Left lung (tissue), 10 donors: ENCODE results near the gene TMEM117. TPM values are rescaled to one million over a fixed set of nuclear protein-coding genes. Genes with fewer than 3 reads are reported as not detected.

ENCODE experiments used
- ATAC-seq: fragments of 200-7000 bp; cut with Tn5 transposase; one replicate; pipeline ENCODE4 v1.9.1; 2020; ENCODE audit warnings: moderate library complexity
- DNase-seq, 4 donors: peaks; one replicate each; pipeline ENCODE4 v3.0.0-alpha.2; 2013 to 2020
- H3K27ac ChIP-seq, 2 donors: fragments of 200-600 bp; sonication (generic) in 1 of 2; one replicate each; pipeline versions ENCODE4 v1.5.0 to v1.8.0; 2020 to 2021
- H3K27me3 ChIP-seq, 2 donors: fragments of 200-600 bp; sonication (generic) in 1 of 2; one replicate each; pipeline versions ENCODE4 v1.5.0 to v1.8.0; 2020 to 2021
- H3K36me3 ChIP-seq, 2 donors: fragments of 200-600 bp; sonication (generic) in 1 of 2; one replicate each; pipeline versions ENCODE4 v1.5.0 to v1.8.0; 2020 to 2021
- H3K4me1 ChIP-seq, 2 donors: fragments of 200-600 bp; one replicate each; pipeline ENCODE4 v1.8.0; 2021
- H3K4me3 ChIP-seq, 2 donors: fragments of 200-600 bp; sonication (generic) in 1 of 2; one replicate each; pipeline versions ENCODE4 v1.5.0 to v1.8.0; 2020 to 2021; ENCODE audit warnings: mild to moderate bottlenecking in 1 of 2
- H3K9me3 ChIP-seq, 2 donors: fragments of 200-600 bp; sonication (generic) in 1 of 2; one replicate each; pipeline versions ENCODE4 v1.5.0 to v1.8.0; 2020 to 2021
- intact Hi-C, 2 donors: fragments of 100-400 bp; cut with DNase I; formaldehyde crosslinking; loops; one replicate each; pipeline versions ENCODE4 v1.11.2 to v1.14.2; 2022
- polyA plus RNA-seq, 6 donors: library from polyadenylated mRNA; unstranded; fragments of 120-200 nt; gene quantifications; one replicate each; pipeline ENCODE4 v1.2.1, GENCODE V29; 2013; ENCODE audit not compliant: insufficient read length in 6 of 6
- total RNA-seq, 2 donors: library from RNA; stranded (reverse); fragmentation: NEBNext Ultra II Directional; extraction: Animal tissue kit (Norgen Biotek cat#: 25700); gene quantifications; one replicate each; pipeline ENCODE4 v1.2.1, GENCODE V29; 2021
- TF ChIP-seq, protein P1 (sequence below), 2 donors: fragments of 200-600 bp; sonication (generic) in 1 of 2; IDR thresholded peaks; one replicate each; pipeline versions ENCODE4 v1.5.0 to v1.8.0; 2021; ENCODE audit warnings: antibody characterized with exemption in 2 of 2
- donor health status: DM: no; HTN: yes; CAD: no.
- donor health status: DM: no; HTN: no; CAD: no.

The TMEM117 gene
- total and polyA plus RNA-seq, 8 donors: 3.9 to 7.9 (median 6.7) TPM

DNA sequence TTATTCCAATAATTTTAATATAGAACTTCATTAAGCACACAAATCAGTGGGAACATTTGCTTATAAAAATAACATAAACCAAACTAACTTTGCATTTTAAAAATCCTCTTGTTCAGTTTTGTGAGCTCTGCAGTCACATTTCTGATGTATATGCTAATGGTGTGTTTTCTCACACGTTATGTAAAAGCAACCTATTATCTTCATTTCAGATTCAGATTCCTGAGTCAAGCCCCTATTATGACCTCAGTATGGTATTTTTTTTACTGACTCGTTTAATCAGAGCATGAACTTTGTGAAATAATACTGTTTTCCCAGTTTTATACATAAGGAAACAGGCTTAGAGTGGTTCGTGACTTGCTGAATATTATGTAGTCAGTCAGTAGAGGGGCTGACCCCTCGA, 394.0 kb downstream of the TMEM117 start:
- no peak overlapping the region for H3K27ac ChIP-seq
- no peak for ATAC-seq
- no peaks in the 10 kb centered on the region for H3K36me3 ChIP-seq

DNA sequence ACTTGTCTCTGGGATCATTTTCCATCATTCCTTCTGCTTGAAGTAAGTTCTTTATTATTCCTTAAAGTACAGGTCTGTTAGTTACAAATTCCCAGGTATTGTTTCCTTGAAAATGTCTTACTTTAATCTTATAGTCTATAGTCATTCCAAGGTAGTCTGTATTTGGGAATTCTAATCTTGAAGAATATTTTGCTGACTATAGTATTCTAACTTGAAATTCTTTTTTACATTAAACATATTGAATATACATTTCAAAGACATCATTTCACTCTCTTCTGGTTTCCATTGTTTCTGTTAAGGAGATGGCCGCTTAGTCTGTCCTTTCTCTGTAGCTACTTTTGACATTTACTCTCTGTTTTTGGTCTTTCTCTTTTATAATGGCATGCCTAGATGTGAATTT, 399.8 kb downstream of the TMEM117 start:
- no peaks in the 10 kb centered on the region for H3K36me3 ChIP-seq
- ATAC-seq: no peak

More for the DNA sequence above, 394.0 kb downstream of the TMEM117 start:
- Histone ChIP-seq H3K4me1 (no peaks in the 10 kb centered on the region), H3K4me3 (no peak overlapping the region), H3K27me3 (no peaks in the 10 kb centered on the region), H3K9me3 (no peaks in the 10 kb centered on the region)
- DNase-seq: no peak
- intact Hi-C loops: no loop called here
- TF ChIP-seq, protein P1, sequence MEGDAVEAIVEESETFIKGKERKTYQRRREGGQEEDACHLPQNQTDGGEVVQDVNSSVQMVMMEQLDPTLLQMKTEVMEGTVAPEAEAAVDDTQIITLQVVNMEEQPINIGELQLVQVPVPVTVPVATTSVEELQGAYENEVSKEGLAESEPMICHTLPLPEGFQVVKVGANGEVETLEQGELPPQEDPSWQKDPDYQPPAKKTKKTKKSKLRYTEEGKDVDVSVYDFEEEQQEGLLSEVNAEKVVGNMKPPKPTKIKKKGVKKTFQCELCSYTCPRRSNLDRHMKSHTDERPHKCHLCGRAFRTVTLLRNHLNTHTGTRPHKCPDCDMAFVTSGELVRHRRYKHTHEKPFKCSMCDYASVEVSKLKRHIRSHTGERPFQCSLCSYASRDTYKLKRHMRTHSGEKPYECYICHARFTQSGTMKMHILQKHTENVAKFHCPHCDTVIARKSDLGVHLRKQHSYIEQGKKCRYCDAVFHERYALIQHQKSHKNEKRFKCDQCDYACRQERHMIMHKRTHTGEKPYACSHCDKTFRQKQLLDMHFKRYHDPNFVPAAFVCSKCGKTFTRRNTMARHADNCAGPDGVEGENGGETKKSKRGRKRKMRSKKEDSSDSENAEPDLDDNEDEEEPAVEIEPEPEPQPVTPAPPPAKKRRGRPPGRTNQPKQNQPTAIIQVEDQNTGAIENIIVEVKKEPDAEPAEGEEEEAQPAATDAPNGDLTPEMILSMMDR (IDR thresholded peaks at IDR 0.05): no peak

DNA sequence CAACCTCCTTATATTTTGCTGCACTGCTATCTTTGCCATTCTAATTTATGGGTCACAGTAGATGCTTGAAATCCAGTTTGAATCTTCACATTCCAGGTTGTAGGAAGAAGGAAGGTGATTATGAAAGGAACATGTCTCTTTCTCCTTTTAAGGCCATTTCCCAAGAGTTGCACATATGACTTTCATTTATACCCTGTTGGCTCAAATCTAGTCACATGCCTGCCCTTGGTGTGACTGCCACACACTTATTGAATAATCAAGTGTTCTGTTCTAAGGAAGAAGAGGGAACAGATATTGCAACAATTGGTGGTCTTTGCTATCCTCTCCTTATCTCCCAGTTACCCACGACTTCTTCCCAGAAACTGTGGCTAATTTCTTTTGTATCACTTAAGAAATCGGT, 404.3 kb downstream of the TMEM117 start:
- TF ChIP-seq, protein P1 (IDR thresholded peaks at IDR 0.05): no peak
- ATAC-seq (no peak), DNase-seq (no peak)
- Histone ChIP-seq H3K4me1 (no peaks in the 10 kb centered on the region), H3K27me3 (no peaks in the 10 kb centered on the region), H3K4me3 (no peak overlapping the region), H3K27ac (no peak overlapping the region), H3K36me3 (no peaks in the 10 kb centered on the region), H3K9me3 (no peaks in the 10 kb centered on the region)
- intact Hi-C loops: no loop called here

More for the DNA sequence above, 399.8 kb downstream of the TMEM117 start:
- no peaks in the 10 kb centered on the region for H3K27me3 ChIP-seq
- no peaks in the 10 kb centered on the region for H3K9me3 ChIP-seq
- DNase-seq: no peak
- H3K4me3 ChIP-seq: no peak overlapping the region
- intact Hi-C loops: no loop called here
- no peak overlapping the region for H3K27ac ChIP-seq
- no peaks in the 10 kb centered on the region for H3K4me1 ChIP-seq
- TF ChIP-seq, protein P1 (IDR thresholded peaks at IDR 0.05): no peak

DNA sequence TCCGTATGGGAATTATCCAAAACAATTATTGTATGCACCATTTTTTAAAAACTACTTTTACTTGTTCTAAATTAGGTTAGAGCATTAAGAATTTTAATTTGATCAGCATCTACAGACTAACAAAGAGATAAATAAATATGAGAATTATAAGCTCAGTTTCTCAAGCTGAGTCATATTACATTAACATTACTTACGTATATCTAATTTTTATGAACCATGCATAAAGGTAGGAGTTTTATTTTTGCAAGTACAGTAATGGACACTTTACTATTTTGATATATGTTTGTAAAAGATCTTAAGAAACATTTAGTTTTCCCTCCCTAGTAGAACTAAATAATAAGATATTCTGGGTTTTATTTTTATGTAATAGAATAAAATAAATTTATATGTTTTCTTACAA, 410.1 kb downstream of the TMEM117 start:
- intact Hi-C loops: no loop called here
- Histone ChIP-seq H3K27me3 (no peaks in the 10 kb centered on the region), H3K36me3 (no peaks in the 10 kb centered on the region), H3K4me1 (no peaks in the 10 kb centered on the region), H3K9me3 (peaks cover 0 to 9% of the 10 kb centered on the region in 2 donors), H3K27ac (no peak overlapping the region), H3K4me3 (no peak overlapping the region)
- DNase-seq: no peak
- no peak for ATAC-seq
- TF ChIP-seq, protein P1 (IDR thresholded peaks at IDR 0.05): no peak

DNA sequence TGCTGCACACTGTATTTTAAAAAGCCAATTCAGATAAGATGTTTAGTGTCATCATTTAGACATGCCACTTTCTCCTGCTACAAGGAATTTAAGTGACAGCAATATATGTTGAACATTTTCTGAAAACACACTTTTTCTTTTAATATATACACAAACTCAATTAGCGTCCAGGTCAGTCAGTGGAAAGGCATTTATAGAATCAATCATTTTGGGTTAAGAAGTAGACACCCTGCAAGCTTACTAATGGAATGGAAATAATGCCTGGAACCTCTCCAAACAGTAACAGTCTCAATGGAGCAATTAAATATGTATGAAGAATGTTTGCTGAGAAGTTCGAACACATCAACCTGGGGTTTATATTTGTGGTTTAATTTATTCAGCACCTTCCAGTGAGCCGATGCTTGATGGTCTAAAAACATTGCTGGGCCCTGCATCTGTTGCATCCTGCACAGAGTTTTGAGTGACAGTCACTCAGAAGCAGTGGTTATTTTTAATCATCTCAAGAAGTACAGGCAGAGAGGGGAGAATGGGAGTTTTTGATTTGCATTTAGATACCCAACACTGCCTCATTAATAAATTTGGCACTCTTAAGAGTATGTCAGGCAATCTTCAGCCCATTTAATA, 410.7 kb downstream of the TMEM117 start:
- Histone ChIP-seq H3K36me3 (no peaks in the 10 kb centered on the region), H3K27me3 (no peaks in the 10 kb centered on the region), H3K4me3 (no peak overlapping the region), H3K9me3 (peaks cover 0 to 9% of the 10 kb centered on the region in 2 donors), H3K27ac (no peak overlapping the region), H3K4me1 (no peaks in the 10 kb centered on the region)
- intact Hi-C loops: no loop called here
- TF ChIP-seq, protein P1 (IDR thresholded peaks at IDR 0.05): no peak
- ATAC-seq (no peak), DNase-seq (no peak)
